PC-9 (cell line): ENCODE measurements around the gene FAM72A. TPM values are rescaled to one million over a fixed set of nuclear protein-coding genes. Genes with fewer than 3 reads are reported as not detected.
"Not testable (repeated sequence)": the region's sequence is repeated elsewhere in the genome, so short reads cannot be mapped to it uniquely, and the experiment has no call there.

ENCODE experiments used
- BruUV-seq: library from RNA; stranded (reverse); fragments of 400-500 nt; replicated peaks from 2 replicates; lab custom pipeline; 2021; lab: Mats Ljungman, UMichigan
- CTCF ChIA-PET: fragments of 300-600 bp; sonication (Branson Sonifier 250); formaldehyde crosslinking; loops from one replicate; lab custom pipeline; 2022; ENCODE audit warnings: antibody characterized with exemption; lab: Charles Lee
- POLR2A ChIA-PET: fragments of 300-600 bp; sonication (Branson Sonifier 250); formaldehyde crosslinking; loops from one replicate; lab custom pipeline; 2022; ENCODE audit warnings: antibody characterized with exemption; ENCODE audit not compliant: unreplicated experiment; lab: Charles Lee
- DNase-seq, 2 experiments: peaks; one replicate each; pipeline versions ENCODE4 v3.0.0 to v3.0.0-alpha.2; 2015 to 2022; ENCODE audit warnings: mixed read lengths in 1 of 2
- H2AFZ ChIP-seq: fragments of 200-600 bp; sonication (generic); 2 replicates; pipeline ENCODE4 v1.8.1; 2017; ENCODE audit warnings: antibody characterized with exemption
- H3F3A ChIP-seq: fragments of 200-600 bp; sonication (generic); 2 replicates; pipeline ENCODE4 v1.8.1; 2017; ENCODE audit warnings: antibody characterized with exemption, mild to moderate bottlenecking, low read depth; ENCODE audit not compliant: insufficient read depth
- H3K27ac ChIP-seq: fragments of 200-600 bp; sonication (generic); 2 replicates; pipeline ENCODE4 v1.6.1; 2016; ENCODE audit warnings: mixed run types
- H3K27me3 ChIP-seq: fragments of 200-600 bp; sonication (generic); 2 replicates; pipeline ENCODE4 v1.6.1; 2016; ENCODE audit warnings: low read depth, mixed run types; ENCODE audit not compliant: insufficient read depth
- H3K36me3 ChIP-seq: fragments of 200-600 bp; sonication (generic); 2 replicates; pipeline ENCODE4 v1.6.1; 2016; ENCODE audit warnings: low read depth, mixed run types
- H3K4me1 ChIP-seq: fragments of 200-600 bp; sonication (generic); replicated peaks from 2 replicates; pipeline ENCODE4 v1.6.1; 2016; ENCODE audit warnings: mixed run types; ENCODE audit not compliant: insufficient read depth
- H3K4me2 ChIP-seq: fragments of 200-600 bp; sonication (generic); 2 replicates; pipeline ENCODE4 v1.6.1; 2017; ENCODE audit warnings: mixed run types
- H3K4me3 ChIP-seq: fragments of 200-600 bp; sonication (generic); 2 replicates; pipeline ENCODE4 v1.6.1; 2016; ENCODE audit warnings: mixed run types
- H3K79me2 ChIP-seq: fragments of 200-600 bp; sonication (generic); 2 replicates; pipeline ENCODE4 v1.6.1; 2017; ENCODE audit warnings: low read depth, mixed run types
- H3K9me2 ChIP-seq: fragments of 200-600 bp; sonication (generic); 2 replicates; pipeline ENCODE4 v1.8.1; 2017; ENCODE audit warnings: mild to moderate bottlenecking; ENCODE audit not compliant: insufficient read depth
- H3K9me3 ChIP-seq: fragments of 200-600 bp; sonication (generic); 2 replicates; pipeline ENCODE4 v1.8.1; 2016; ENCODE audit warnings: low read depth; ENCODE audit not compliant: insufficient read depth
- H4K20me1 ChIP-seq: fragments of 200-600 bp; sonication (generic); 2 replicates; pipeline ENCODE4 v1.8.1; 2017; ENCODE audit not compliant: insufficient read depth
- intact Hi-C: fragments of 100-400 bp; cut with micrococcal nuclease; formaldehyde crosslinking; loops from one replicate; pipeline ENCODE4 v1.10.0; 2022; ENCODE audit not compliant: unreplicated experiment
- total RNA-seq: library from RNA; stranded (reverse); gene quantifications from 2 replicates; pipeline ENCODE4 v1.2.3, GENCODE V29; 2021

The FAM72A gene
- total RNA-seq, 1 experiment from 2014 or later: 20.0 TPM

- H3K4me3 ChIP-seq, H3K27me3 ChIP-seq, H3K9me2 ChIP-seq, H3K4me2 ChIP-seq, DNase-seq, CTCF ChIA-PET, H2AFZ ChIP-seq, H3K36me3 ChIP-seq, H3K4me1 ChIP-seq, H3K79me2 ChIP-seq, intact Hi-C loops, H3K27ac ChIP-seq, H3F3A ChIP-seq, BruUV-seq, H3K9me3 ChIP-seq, POLR2A ChIA-PET, H4K20me1 ChIP-seq: not testable (repeated sequence)
Measured at GRCh38 chr1:206215600-206216392, 13.2 kb upstream of the FAM72A start.

- BruUV-seq: not testable (repeated sequence)
Measured at GRCh38 chr1:206210802-206211201, 8.2 kb upstream of the FAM72A start.

GRCh38 chr1:206205569-206205968, 2.9 kb upstream of the FAM72A start:
- Histone ChIP-seq H3K4me2 (peak overlapping the region; percentile 66), H3K4me3 (peak overlapping the region; percentile 49; the same call in 1 of the 2 replicates)
- H3K9me3 ChIP-seq, H4K20me1 ChIP-seq, intact Hi-C loops, POLR2A ChIA-PET, H3K36me3 ChIP-seq, BruUV-seq, H3K27ac ChIP-seq, H3K4me1 ChIP-seq, H3K79me2 ChIP-seq, H2AFZ ChIP-seq, DNase-seq, H3K9me2 ChIP-seq, H3F3A ChIP-seq, CTCF ChIA-PET, H3K27me3 ChIP-seq: not testable (repeated sequence)

More at GRCh38 chr1:206210802-206211201, 8.2 kb upstream of the FAM72A start:
- H3K4me2 ChIP-seq, H3K9me3 ChIP-seq, H4K20me1 ChIP-seq, H3K79me2 ChIP-seq, H3K27me3 ChIP-seq, H2AFZ ChIP-seq, H3F3A ChIP-seq, H3K4me3 ChIP-seq, H3K36me3 ChIP-seq, POLR2A ChIA-PET, H3K9me2 ChIP-seq, H3K27ac ChIP-seq, H3K4me1 ChIP-seq, DNase-seq, intact Hi-C loops, CTCF ChIA-PET: not testable (repeated sequence)

- H3K79me2 ChIP-seq, intact Hi-C loops, H3K9me3 ChIP-seq, H2AFZ ChIP-seq, H3K4me1 ChIP-seq, H3K27ac ChIP-seq, CTCF ChIA-PET, H3K9me2 ChIP-seq, H3K27me3 ChIP-seq, H3F3A ChIP-seq, H3K36me3 ChIP-seq, H4K20me1 ChIP-seq: not testable (repeated sequence)
- BruUV-seq: TSS peak; percentile 32
- POLR2A ChIA-PET: interaction anchor here (0.6 kb wide), 1 partner anchor 219 kb away, joined by 4 read pairs; no protein-coding TSS in a partner anchor
- DNase-seq: peak in 1 of 2 experiments; percentile 21
- H3K4me2 ChIP-seq: peak overlapping the region; percentile 60
- H3K4me3 ChIP-seq: peak overlapping the region; percentile 52; the same call in 1 of the 2 replicates
Measured at GRCh38 chr1:206204871-206205270, 2.2 kb upstream of the FAM72A start.

GRCh38 chr1:206204159-206204511, 1.5 kb upstream of the FAM72A start:
- CTCF ChIA-PET, H3K4me2 ChIP-seq: not testable (repeated sequence)

GRCh38 chr1:206203364-206204158, 922 bp upstream of the FAM72A start, which contains the start of gene SRGAP2:
Gene SRGAP2, plus strand, starts transcription at chr1:206203541. Its CDS starts 2,430 bp downstream, at chr1:206205971.
- Histone ChIP-seq H3K4me3 (peak within 1 kb of the TSS; percentile 53; the same call in 1 of the 2 replicates), H3K27ac (0 out of 2 replicates have a peak within 1 kb of the TSS, but pooled peaks have one; percentile 41), H3K4me2 (peak within 1 kb of the TSS; percentile 53; the same call in 1 of the 2 replicates)
- H3K4me1 ChIP-seq, H4K20me1 ChIP-seq, H3K36me3 ChIP-seq, CTCF ChIA-PET, H3F3A ChIP-seq, H3K79me2 ChIP-seq, H3K27me3 ChIP-seq, intact Hi-C loops, H2AFZ ChIP-seq, H3K9me3 ChIP-seq, BruUV-seq, H3K9me2 ChIP-seq: not testable (repeated sequence)
- DNase-seq: peak; percentile 34 to 72
- POLR2A ChIA-PET: interaction anchor here (0.6 kb wide), 1 partner anchor 37 kb away, joined by 3 read pairs; no protein-coding TSS in a partner anchor

More at GRCh38 chr1:206204159-206204511, 1.5 kb upstream of the FAM72A start:
- DNase-seq, intact Hi-C loops, H4K20me1 ChIP-seq, H3F3A ChIP-seq, H3K4me1 ChIP-seq, H3K9me3 ChIP-seq, BruUV-seq, H3K27me3 ChIP-seq, H2AFZ ChIP-seq, H3K36me3 ChIP-seq, H3K79me2 ChIP-seq, H3K9me2 ChIP-seq, H3K27ac ChIP-seq: not testable (repeated sequence)
- POLR2A ChIA-PET: interaction anchor here (0.6 kb wide), 1 partner anchor 220 kb away, joined by 4 read pairs; no protein-coding TSS in a partner anchor
- peak overlapping the region; percentile 46; the same call in 1 of the 2 replicates for H3K4me3 ChIP-seq
